HG03103 (cell line): Measurements from ENCODE around the gene GALNT7.
"Not testable (repeated sequence)": the region's sequence is repeated elsewhere in the genome, so short reads cannot be mapped to it uniquely, and the experiment has no call there.

ENCODE experiments used
- ATAC-seq: cut with Tn5 transposase; IDR thresholded peaks from one replicate; pipeline ENCODE4 v1.9.1; 2021; ENCODE audit warnings: low read depth; ENCODE audit not compliant: unreplicated experiment

GALNT7 gene

DNA sequence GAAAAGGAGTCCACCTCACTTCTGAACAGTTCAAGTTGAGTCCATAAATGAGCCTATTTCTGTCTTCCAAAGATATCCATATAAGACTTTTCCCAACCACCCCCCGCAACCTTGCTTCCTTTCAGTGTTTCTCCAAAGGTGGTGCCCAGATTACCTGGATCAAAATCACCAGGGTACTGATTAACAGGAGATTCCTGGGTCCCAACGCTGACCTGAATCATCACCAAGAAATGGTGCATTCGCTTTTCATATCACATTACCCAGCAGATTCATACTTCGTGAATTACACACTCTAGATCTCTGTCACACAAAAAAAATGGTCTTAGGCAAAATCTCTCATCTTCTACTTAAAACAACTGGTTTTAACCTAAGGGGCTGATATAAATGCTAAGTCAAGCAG, 2.1 kb upstream of the GALNT7 start:
- no peak for ATAC-seq

DNA sequence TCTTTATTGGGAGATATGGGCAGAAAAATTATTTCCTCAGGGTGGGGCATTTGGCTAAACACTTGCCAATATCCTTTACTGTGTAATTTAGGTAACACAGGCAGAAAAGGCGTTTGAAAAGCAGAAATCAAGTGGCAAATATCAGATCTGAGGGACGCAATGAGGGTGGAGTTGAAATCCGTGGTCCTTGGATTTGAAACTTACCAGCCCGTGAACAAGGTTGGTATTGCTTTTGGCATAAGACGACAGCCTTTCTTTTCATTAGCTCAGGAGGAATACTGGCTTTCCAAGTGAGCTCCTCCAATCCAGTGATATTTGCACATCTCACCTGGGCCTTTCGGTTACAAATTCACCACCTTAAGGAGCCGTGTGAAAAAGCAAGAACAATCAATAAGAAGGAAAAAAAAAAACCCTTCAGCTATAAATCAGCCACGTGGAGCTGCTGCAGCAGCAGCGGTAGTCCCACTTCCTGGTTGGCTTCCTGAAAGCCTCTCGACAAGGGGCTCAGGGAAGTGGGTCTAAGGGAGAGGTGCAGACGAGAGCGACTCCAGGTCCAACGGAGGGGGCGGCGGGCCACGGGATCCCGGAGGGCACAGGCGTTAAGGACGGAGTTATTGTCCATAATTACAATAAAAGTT, 734 bp upstream of the GALNT7 start:
- ATAC-seq = peak; percentile 8

DNA sequence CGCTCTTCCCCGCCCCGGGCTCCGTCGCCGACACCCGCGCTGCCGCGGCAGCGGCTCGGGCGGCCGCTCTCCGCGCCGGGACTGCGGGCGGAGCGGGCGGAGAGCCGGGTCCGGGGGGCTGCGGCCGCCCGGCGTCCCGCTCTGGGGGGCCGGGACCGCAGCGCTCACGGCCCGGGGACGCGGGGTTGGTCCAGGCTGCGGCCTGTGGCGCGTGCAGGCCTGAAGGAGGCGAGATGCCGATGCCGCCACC, 492 bp downstream of the GALNT7 start:
- ATAC-seq = no peak

DNA sequence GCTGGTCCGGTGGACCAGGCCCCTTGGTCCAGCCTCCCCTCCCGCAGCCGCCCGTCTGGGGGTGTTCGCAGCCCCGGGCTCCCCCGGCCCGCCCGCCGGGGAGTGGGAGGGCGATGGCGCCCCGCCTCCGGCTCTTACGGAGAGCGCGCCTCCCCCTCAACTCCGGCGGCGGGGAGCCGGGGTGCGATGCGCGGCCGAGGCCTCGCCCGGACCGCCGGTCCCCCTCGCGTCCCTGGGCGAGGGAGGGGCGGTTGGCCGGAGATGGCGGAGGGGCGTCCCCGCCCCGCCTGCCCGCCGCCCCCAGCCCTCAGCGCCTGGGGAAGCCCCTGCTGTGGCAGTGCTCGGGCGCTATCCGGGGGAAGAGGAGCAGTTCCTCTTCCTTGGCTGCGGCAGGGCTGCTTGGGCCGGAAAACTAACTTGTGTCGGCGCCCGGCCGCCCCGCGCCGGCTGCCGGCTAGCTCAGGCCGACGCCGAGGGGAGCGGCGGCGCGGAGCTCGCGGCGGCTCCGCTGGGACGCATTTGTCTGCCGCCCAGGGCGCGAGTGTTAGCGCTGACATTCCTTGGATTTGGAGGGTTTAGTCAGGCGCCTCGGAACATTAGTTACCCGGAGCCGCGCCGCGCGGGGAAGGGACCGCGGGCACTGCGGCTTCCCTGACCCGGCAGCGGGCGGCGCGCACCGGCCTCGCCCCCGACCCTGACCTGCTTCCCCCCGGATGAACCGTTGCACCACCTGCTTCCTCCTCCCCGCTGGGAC, 994 bp downstream of the GALNT7 start:
- peak; percentile 53 for ATAC-seq

DNA sequence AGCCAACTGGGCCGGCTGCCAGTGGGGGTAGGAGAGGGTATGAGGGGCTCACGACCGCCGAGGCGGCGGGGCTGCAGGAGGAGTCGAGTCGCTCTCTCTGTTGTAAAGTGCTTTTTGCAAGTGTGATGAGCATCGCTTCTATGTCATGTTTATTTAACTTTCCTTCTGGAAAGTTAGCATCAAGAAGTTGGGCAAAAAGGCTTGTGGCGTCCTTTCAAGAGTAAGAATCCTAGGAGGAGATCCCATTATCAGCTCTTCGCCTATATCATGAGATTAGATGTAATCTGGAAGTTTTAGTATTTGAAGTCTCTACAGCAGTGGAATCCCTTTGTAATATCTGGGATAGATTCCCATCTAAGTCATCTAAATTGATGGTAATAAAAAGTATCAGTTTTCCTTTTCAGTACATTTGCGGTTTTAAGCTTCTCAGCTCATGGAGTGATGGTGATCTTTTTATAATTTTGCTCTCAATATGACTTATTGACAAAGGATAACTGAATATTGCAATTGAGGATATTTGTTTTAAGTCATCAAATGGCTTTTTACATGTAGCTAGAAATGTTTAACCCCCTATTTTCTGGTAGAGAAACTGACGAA, 1.7 kb downstream of the GALNT7 start:
- no peak for ATAC-seq

DNA sequence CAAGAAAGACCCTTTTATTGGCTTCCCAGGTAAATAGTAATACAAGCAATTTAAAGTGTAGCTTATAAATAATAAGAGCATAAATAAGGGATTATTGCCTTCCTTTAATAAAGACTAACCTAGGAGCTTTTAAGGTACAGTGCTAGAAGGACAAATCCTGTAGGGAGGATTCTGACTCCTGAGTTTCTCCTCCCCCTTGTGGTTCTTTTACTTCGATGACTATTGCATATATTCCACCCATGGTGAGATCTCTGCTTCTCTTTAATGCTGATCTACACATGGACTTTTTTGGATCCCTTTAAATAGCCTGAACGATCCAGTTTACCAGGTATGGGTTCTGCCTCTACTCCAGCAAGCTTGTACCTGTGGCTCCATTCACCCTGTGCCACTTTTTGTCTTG, 2.5 kb downstream of the GALNT7 start:
- ATAC-seq = no peak

DNA sequence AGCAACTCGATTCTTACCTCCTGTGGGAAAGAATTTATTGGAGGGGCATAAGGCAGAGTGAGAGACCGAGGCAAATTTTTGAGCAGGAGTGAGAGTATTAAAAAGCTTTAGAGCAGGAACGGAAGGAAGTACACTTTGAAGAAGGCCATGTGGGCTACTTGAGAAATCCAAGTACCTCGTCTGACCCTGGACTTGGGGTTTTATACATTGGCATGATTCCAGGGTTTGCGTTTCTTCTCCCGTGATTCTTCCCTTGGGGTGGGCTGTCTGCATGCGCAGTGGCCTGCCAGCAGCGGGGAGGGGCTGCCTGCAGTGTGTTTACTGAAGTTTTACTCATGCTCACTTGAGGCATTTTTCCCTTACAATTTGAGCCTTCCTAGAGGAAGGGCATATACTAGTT, 3.4 kb downstream of the GALNT7 start:
- no peak for ATAC-seq

DNA sequence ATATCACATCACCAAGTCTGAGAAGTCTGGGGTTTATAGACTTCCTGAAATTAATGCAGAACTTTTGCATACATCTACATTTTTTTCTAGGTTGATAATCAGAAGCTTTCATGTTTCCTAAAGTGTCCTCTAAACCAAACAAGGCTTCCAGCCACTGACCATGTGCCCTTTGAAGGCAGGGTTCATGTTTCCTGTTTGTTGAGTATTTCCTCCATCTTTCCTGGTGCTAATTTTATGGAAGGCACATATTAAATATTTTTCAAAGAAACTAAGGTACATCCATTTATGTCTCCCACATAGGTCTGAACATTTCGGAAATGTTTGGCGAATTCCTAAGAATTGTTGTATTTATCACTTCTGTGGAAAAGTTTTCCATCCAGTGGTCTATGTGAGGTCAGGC, 5.6 kb downstream of the GALNT7 start:
- no peak for ATAC-seq

DNA sequence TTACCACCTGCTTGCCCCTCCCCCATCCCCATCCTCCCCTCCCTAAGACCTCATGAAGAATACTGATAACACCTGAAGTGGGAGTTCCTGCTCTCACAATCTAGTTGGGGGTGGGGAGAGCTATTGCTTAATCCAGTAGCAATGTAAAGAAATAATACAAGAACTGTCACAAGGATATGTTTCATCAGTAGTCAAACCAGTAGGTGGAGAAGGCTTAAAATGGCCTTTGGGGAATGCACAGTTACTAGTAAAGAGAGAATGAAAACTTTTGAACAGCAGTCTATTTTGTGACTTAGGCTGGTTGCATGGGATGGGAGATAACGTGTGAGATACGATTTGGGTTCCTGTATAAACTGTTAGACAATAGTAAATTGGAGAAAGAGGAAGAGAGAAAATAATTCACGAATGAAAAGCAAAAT, 6.0 kb downstream of the GALNT7 start:
- ATAC-seq = no peak

DNA sequence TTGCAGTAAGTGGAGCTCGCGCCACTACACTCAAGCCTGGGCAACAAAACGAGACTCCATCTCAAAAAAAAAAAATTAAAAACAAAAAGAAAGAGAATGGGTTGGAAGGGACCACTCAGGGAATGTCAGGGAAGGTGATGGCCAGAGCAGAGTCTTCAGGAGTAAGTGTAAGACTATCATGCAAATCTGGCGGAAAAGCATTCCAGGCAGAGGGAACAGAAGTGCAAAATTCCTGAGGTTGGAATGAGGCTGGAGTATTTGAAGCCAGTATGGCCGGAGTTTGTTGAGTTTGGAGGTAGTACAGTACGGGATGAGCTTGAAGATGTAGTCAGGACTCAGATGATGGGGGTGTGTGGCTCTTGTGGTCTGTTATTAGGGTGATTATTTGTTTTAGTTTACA, 7.4 kb downstream of the GALNT7 start:
- no peak for ATAC-seq

DNA sequence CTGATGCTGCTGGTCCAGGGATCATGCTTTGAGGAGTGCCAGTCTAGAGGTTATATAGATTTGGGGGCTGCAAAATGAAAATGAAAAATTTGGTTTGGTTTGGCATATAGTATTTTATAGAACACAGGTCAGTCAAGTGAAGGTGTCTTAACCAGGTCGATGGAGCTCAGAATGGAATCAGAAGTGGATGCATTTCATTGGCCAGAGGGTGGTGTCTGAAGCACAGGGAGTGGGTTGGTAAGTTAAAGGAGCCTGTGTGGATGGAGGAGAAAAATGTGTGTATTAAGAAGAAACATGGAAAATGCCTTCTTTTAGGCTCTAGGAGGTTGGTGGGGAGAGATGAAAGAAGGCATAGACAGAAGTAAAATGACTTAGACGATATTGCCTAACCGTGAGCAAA, 8.6 kb downstream of the GALNT7 start:
- ATAC-seq = no peak

DNA sequence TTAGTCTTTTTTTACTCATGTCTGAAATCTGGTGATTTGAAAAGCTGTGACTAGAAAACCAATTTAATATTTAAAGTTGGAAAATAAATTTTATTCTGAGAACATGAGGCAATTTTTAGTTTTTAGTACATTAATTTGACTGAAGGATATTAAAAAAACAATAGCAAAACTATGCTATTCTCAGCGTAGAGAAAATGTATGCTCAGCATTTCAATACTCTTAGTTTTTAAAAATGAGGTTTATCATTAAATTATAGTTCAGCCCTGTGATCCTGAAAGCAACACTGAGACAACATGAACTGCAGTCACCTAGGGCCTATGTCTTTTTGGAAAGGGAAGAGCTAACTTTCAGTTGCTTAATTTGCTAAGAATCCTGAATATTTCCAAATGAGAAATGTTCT, 9.5 kb downstream of the GALNT7 start:
- no peak for ATAC-seq

DNA sequence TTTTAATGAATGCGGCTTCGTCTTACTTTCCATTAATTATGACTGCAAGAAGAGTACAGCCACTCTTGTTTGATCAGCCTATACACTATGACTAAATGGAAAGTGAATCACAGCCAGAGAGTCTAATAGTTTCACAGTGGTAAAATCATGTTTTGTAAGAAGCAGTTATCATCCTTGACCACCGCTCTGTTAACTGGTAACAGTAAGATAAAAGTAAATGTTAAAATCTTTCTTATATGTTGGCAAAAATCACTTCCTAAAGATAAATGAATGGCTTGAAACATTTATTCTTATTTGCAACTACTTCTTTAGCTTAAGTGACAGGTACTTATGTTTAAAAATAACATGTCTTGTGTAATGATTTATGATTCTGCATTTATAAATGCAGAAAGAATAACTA, 13.2 kb downstream of the GALNT7 start:
- ATAC-seq = no peak

DNA sequence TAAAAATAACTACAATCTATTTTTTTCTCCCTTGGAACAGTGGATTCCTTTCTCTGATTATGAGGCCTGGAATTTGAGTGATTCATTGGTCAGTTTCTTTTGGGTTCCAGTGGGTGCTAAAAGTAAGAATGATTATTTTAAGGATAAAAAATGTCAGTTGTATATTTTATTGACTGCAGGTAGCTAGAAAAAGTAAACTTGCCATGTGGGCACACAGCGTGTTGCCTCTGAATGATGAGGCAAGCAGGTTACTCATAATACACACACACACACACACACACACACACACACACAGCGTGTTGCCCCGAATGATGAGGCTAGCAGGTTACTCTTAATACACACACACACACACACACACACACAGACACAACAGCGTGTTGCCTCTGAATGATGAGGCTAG, 13.8 kb downstream of the GALNT7 start:
- ATAC-seq = no peak

DNA sequence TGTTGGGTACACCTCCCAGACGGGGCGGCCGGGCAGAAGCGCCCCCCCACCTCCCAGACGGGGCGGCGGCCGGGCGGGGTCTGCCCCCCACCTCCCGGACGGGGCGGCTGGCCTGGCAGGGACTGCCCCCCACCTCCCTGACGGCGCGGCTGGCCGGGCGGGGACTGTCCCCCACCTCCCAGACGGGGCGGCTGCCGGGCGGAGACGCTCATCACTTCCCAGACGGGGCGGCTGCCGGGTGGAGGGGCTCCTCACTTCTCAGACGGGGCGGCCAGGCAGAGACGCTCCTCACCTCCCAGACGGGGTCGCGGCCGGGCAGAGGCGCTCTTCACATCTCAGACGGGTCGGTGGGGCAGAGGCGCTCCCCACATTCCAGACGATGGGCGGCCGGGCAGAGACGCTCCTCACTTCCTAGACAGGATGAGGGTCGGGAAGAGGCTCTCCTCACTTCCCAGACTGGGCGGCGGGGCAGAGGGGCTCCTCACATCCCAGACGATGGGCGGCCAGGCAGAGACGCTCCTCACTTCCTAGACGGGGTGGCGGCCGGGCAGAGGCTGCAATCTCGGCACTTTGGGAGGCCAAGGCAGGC, 15.1 kb downstream of the GALNT7 start:
- not testable (repeated sequence) for ATAC-seq

DNA sequence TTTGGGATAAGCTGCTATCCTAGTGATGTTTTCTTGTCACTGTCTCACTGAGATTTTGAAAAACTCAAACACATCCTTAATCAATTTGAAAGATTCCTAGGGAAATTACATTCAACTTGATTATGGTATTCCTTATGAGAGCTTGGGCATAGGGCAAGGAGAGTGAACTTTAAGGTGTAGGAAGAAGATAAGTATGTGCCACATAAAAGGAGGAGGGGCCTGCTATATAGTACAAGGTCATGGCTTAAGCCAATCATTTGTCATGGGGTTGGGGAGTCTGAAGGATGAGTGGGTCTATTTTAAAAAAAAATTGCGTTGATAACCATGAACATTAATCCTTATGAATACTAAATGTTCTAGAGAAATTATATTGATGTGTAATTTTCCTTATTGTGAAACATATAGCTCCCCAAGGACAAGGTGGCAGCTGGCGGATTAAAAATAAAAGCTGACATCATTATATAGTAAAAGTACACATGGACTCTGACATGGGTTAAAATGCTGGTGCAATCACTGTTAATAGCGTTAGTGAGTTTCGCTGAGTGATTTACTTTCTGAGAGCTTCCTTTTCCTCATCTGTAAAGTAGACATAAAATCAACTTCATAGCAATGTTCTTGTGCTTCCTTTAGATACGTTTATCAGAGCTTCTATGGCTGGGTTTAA, 17.4 kb downstream of the GALNT7 start:
- ATAC-seq = no peak

DNA sequence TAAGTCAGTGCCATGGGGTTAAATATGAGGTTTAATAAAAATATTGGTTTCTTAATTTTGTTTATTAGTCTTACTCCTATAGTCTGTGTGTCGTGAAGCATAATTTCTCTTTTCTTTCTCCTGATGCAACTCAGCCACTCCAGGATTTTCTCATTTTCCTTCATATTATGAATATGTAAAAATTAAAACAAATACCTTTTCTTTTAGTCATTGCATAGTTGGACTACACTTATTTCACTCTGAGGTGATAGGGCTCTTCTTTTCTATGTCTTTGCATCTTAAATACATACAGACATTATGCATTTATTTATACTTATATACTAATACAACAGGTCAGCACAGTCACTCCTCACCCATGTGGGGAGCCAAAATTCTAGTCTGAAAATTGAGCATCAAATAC, 19.1 kb downstream of the GALNT7 start:
- no peak for ATAC-seq

DNA sequence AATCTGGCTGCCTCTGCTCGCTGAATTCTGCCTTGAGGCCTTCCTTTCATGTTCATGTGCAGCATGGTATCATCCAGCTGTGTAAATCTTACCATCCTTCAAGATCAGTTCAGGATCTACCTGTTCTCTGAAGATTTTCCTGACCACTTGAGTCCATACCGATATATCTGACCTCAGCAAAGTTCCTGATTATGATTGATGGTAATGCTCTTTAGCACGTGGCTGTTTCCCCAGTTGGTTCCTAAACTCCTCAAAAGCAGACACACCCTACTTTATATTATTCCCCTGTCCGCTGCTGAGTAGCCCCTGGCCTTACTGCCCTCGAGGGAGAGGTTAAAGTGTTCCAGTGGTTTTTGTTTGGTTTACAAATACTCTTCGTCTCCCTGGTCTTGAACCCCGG, 20.0 kb downstream of the GALNT7 start:
- ATAC-seq = no peak

DNA sequence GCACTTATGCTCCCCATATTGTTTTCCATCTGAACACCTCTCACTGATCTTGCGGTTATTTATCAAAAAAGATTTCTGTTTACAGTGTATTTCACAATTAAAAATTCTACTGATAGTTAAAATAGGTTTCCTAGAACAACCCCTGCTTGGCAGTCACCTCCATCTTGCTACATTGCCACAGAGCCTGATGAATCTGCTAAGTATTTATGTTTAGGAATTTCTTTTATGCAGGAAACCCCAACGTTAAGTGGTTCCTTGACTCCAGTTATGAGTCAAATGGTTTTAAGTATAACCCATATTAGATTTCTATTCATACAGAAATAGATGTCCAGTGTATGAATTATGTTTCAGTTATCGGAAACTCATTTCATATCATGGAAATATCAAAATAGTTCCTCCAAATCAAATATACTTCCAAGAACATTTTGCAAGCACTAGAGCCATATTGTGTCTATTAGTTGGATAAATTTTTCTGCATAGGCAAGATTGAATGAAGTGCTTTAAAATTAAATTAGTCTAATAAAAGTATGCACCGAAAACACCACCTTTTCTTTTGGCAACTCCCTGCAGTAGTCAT, 20.6 kb downstream of the GALNT7 start:
- no peak for ATAC-seq

DNA sequence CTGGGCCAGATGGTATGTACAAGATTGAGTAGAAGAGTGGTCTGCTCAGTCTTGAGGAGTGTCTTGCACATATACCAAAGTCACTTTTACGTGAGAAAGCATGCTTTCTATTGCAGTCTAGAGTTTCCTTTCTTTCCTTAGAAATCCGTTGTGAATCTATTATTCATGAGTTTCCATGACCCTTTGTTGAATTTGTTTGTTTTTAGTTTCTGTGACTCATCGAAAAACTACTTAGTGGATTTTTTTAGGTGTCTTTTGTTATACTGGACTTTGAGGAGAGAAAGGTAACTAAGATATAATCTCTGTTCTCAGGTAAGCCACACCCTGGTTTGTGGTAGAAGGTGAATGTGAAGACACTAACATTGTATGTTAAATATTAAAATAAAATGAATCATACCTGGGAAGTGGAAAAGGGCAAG, 23.0 kb downstream of the GALNT7 start:
- no peak for ATAC-seq
